Gastroesophageal sphincter (tissue), 3 donors: ENCODE data around the gene INPP4B.
"Not testable (repeated sequence)": the region's sequence is repeated elsewhere in the genome, so short reads cannot be mapped to it uniquely, and the experiment has no call there.

Experiments
- POLR2AphosphoS5 ChIP-seq: sonication (generic); formaldehyde crosslinking; IDR thresholded peaks from one replicate; pipeline ENCODE4 v1.6.1; 2017; ENCODE audit warnings: antibody characterized with exemption
- TF ChIP-seq, protein P1 (sequence below), 4 experiments: fragments of 200-600 bp in 2 of 4; fragments of 450-650 bp in 2 of 4; sonication (generic) in 1 of 4; IDR thresholded peaks; one replicate each; pipeline ENCODE4 v1.5.1; 2017 to 2019; ENCODE audit warnings: antibody characterized with exemption in 4 of 4, mild to moderate bottlenecking in 2 of 4, moderate library complexity in 2 of 4

DNA sequence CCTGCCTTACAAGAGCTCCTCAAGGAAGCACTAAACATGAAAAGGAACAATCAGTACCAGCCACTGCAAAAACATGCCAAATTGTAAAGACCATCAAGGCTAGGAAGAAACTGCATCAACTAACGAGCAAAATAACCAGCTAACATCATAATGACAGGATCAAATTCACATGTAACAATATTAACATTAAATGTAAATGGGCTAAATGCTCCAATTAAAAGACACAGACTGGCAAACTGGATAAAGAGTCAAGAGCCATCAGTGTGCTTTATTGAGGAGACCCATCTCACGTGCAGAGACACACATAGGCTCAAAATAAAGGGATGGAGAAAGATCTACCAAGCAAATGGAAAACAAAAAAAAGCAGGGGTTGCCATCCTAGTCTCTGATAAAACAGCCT lies 777.8 kb downstream of the INPP4B start:
- not testable (repeated sequence) for TF ChIP-seq POLR2AphosphoS5
- TF ChIP-seq, protein P1, sequence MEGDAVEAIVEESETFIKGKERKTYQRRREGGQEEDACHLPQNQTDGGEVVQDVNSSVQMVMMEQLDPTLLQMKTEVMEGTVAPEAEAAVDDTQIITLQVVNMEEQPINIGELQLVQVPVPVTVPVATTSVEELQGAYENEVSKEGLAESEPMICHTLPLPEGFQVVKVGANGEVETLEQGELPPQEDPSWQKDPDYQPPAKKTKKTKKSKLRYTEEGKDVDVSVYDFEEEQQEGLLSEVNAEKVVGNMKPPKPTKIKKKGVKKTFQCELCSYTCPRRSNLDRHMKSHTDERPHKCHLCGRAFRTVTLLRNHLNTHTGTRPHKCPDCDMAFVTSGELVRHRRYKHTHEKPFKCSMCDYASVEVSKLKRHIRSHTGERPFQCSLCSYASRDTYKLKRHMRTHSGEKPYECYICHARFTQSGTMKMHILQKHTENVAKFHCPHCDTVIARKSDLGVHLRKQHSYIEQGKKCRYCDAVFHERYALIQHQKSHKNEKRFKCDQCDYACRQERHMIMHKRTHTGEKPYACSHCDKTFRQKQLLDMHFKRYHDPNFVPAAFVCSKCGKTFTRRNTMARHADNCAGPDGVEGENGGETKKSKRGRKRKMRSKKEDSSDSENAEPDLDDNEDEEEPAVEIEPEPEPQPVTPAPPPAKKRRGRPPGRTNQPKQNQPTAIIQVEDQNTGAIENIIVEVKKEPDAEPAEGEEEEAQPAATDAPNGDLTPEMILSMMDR (IDR thresholded peaks at IDR 0.05): not testable (repeated sequence)
